ENCODE data around the gene FRG1.
A peak's percentile ranks its signal among the peaks of the same experiment; 100 is the strongest.
"Not testable (repeated sequence)": the region's sequence is repeated elsewhere in the genome, so short reads cannot be mapped to it uniquely, and the experiment has no call there.

The FRG1 gene

DNA sequence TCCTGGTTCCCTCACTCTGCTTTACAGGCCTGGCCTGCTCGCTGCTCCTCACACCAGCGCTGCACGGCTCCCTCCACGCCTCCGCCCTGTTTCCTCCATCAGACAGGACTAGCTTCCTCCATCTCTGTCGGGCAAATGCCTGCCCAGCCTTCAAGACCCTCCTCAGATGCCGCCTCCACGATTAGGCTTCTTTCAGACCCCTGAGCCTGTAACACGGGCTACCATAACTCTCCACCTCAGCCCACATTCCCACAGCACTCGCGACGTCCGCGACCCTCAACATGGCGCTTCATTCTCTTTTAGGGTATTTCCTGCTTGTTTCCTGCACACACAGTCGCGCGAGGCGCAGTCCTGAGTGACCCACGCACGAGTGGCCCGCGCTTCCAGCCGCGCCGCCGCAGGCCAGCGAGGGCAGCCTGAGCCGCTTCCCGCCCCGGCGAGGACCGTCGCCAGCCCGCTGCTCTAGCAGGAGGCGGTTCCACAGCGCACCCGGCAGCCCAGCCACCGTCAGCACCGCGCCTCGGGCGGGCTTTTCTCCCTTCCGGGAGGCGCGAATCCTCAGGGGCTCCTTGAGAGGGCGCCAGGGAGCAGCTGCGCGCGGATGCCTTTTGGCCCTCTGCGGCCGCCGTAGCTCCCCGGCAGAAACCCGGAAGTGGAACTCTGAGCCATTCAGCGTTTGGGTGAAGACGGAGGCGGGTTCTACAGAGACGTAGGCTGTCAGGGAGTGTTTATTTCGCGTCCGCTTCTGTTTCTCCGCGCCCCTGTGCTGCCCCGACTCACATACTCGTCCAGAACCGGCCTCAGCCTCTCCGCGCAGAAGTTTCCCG is at the start of gene FRG1:
FRG1 (plus strand) TSS at position 695 of the 827 bp plus-strand sequence. CDS start 138 bp downstream, outside the sequence.
- peak; percentile 92 to 94 for DNase-seq (ENCODE audit: low read depth in 2 of 2)

GRCh38 chr4:189897667-189898066 is 43.0 kb upstream of the FRG1 start:
- no peak for DNase-seq (ENCODE audit: low read depth in 2 of 2)

- DNase-seq (ENCODE audit: low read depth in 2 of 2): not testable (repeated sequence)
Measured at GRCh38 chr4:189899481-189900015, 41.1 kb upstream of the FRG1 start.

DNA sequence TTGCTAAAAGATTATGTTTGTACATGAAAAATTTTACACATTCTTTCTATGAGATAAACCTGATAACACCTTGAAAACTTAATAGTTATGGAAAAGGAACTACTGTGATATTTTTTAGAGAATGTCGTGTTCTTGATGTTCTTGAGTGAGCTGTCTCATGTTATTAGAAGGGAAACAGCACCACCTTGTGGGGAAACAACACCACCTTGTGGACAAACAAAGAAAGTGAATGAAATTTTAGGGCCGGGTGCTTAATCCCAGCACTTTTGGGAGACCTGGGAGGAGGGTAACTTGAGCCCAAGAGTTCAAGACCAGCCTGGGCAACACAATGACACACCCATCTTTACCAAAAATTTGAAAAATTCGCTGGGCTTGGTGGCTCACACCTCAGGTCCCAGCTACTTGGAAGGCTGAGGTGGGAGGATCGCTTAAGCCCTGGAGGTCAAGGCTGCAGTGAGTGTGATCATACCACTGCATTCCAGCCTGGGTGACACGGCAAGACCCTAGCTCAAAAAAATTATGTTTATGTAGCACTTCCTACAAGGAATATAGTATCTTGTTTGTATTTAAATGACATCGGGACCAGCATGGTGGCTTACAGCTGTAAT is 36.1 kb upstream of the FRG1 start:
- DNase-seq (ENCODE audit: low read depth in 2 of 2): peak in 1 of 2 donors; percentile 4

DNA sequence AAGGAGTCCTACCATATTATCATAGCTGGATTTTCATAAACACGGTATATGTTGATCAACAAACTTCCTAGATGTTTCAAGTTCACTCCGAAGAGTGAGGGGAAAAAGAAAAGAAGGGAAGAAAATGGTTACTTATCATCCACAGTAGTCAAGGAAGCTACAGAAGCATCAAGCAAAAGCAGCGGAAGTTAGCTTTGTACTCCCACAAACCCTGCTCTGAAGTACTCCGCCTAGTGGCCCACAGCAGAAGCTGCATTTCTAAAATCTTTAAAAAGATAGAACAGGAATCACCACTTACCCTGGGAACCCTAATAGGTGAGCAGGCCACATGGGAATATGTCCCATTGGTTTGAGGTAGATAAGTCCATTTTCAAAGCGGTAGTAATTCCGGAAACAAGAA is 28.5 kb upstream of the FRG1 start:
- no peak for DNase-seq (ENCODE audit: low read depth in 2 of 2)

DNA sequence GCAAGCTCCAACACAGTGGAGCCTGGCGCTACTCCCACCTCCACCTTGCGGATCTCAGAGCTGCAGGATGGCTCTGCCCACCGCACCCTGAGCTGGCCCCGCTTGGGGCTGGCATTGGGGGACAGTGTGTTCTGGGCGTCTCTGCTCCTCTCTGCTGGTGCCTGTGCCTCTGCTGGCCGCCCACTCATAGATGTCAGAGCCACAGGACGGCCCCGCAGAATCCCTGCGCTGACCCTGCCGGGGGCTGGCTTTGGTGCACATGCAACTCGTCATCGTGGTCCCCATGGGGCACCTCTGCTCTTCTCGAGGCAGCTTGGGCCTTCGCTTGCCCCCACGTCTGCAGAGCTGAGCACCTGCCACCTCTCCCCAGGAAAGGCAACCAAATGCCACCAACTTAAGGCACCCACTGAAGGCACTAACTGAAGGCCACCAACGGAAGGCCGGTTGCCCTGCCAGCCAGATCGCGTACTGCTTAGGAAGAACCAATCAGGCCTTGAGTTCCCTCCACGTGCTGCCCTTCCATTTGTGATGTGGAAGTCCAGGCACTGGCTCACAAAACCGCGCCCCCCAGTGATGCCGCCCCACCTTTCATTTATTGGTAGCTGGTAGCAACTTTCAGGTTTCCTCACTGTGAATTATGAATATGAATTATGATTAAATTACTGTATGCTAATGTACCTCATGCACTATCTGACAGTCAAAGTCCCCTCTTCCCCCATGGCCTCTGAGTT is 23.3 kb upstream of the FRG1 start:
- DNase-seq (ENCODE audit: low read depth in 2 of 2): no peak

- DNase-seq (ENCODE audit: low read depth in 2 of 2): no peak
Measured at GRCh38 chr4:189921058-189921457, 19.6 kb upstream of the FRG1 start.

- DNase-seq (ENCODE audit: low read depth in 2 of 2): not testable (repeated sequence)
Measured at GRCh38 chr4:189926742-189927141, 13.9 kb upstream of the FRG1 start.

GRCh38 chr4:189941005-189941450 is 356 bp downstream of the FRG1 start:
- no peak for DNase-seq (ENCODE audit: low read depth in 2 of 2)

- DNase-seq (ENCODE audit: low read depth in 2 of 2): not testable (repeated sequence)
Measured at GRCh38 chr4:189942412-189942811, 1.7 kb downstream of the FRG1 start.

- not testable (repeated sequence) for DNase-seq (ENCODE audit: low read depth in 2 of 2)
Measured at GRCh38 chr4:189944077-189944476, 3.4 kb downstream of the FRG1 start.

DNA sequence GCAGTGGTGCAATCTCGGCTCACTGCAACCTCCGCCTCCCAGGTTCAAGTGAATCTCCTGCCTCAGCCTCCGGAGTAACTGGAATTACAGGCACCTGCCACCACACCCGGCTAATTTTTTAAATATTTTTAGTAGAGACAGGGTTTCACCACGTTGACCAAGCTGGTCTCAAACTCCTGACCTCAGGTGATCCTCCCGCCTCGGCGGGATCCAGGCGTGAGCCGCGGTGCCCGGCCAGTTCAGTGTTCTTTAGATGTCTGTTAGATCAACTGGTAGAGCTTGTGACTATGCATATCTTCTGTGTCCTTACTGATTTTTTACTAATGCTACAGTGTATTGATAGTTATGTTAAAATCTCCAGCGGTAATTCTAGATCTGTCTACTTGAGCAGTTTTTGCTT is 6.2 kb downstream of the FRG1 start:
- not testable (repeated sequence) for DNase-seq (ENCODE audit: low read depth in 2 of 2)

DNA sequence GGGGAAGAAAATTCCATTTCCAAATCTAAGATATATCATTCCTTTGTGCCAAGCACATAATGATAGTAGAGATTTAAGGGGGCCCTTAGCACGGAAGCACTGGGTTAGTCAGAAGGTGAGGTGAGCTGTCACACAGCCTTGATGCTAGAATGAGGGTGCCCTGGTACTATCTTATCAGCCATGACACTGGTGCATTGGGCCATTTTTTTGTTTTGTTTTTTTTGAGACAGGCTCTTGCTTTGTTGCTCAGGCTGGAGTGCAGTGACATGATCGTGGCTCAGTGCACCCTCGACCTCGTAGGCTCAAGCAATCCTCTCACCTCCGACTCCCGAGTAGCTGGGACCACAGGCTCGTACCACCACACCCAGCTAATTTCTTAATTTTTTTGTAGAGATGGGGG is 7.8 kb downstream of the FRG1 start:
- not testable (repeated sequence) for DNase-seq (ENCODE audit: low read depth in 2 of 2)

DNA sequence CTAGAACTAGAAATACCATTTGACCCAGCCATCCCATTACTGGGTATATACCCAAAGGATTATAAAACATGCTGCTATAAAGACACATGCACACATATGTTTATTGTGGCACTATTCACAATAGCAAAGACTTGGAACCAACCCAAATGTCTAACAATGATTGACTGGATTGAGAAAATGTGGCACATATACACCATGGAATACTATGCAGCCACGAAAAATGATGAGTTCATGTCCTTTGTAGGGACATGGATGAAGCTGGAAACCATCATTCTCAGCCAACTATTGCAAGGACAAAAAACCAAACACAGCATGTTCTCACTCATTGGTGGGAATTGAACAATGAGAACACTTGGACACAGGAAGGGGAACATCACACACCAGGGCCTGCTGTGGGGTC is 28.6 kb downstream of the FRG1 start:
- DNase-seq (ENCODE audit: low read depth in 2 of 2): not testable (repeated sequence)

GRCh38 chr4:189973646-189974045 is 33.0 kb downstream of the FRG1 start:
- DNase-seq (ENCODE audit: low read depth in 2 of 2): no peak

GRCh38 chr4:189974056-189974455 is 33.4 kb downstream of the FRG1 start:
- DNase-seq (ENCODE audit: low read depth in 2 of 2): no peak

- no peak for DNase-seq (ENCODE audit: low read depth in 2 of 2)
Measured at GRCh38 chr4:189979196-189980047, 38.8 kb downstream of the FRG1 start.

DNA sequence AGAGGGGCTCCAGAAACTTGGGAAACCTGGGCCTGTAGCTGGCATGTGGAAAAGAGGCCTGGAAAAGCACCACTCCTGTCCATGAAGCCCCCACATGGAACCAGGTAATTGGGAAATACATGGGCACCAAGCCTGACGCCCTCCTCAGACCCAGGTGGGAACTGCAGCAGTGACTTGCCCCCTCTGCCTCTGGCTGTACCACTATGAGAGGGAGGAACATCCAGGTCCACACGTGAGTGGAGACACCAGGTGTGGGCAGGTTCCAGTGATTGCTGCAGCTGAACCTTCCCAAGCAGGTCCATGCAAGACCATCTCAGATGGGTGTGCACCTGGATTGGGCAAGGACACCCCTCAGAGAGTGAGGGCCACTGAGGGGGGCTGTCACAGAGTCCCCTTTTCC is 39.6 kb downstream of the FRG1 start:
- not testable (repeated sequence) for DNase-seq (ENCODE audit: low read depth in 2 of 2)

DNA sequence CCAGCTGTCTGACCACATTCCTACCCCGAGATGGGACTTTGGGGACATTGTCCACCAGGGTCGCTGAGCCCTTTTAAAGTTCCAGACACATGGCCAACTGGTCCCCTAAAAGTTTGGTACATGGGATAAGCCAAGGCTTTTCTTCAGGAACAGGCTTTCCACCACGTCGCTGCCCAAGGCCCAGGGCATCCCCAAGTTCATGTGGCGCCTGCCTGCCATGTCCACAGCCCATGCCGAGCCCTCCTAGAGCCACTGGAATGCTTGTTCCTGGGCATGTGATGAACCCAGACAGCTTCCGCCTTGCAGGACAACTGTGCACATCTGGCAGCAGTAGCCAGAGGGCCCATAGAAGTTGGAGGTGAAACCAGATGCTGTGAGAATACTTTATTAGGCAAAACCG is 41.3 kb downstream of the FRG1 start:
- DNase-seq (ENCODE audit: low read depth in 2 of 2): no peak

- not testable (repeated sequence) for DNase-seq (ENCODE audit: low read depth in 2 of 2)
Measured at GRCh38 chr4:189983916-189984526, 43.3 kb downstream of the FRG1 start.

DNA sequence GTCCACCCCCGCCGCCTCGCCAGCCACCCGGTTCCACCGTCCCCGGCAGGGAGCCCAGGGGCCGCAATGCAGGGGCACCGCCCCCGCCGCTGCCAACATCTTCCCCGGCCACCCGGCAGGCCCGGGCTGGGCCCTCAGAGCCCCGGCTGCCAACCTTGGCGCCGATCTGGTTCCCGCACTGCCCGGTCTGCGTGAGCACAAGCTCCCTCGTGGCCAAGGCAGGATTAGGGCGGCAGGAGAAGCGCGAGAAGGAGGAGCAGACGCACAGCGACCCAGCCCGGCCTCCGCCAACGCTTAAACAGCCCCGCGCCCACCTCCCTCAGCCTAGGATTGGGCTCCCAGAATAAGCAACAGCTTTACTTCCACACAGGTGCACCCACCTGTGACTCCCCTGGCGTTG is 44.0 kb downstream of the FRG1 start:
- not testable (repeated sequence) for DNase-seq (ENCODE audit: low read depth in 2 of 2)
